GM19438 (cell line): ENCODE results near the gene GTF2F1.
A peak's percentile ranks its signal among the peaks of the same experiment; 100 is the strongest.
"Not testable (repeated sequence)": the region's sequence is repeated elsewhere in the genome, so short reads cannot be mapped to it uniquely, and the experiment has no call there.

Source experiments
- ATAC-seq: cut with Tn5 transposase; IDR thresholded peaks from one replicate; pipeline ENCODE4 v1.9.1; 2021; ENCODE audit warnings: low read depth; ENCODE audit not compliant: unreplicated experiment

The GTF2F1 gene

GRCh38 chr19:6392221-6393073 lies 517 bp downstream of the GTF2F1 start:
- peak; percentile 16 for ATAC-seq

GRCh38 chr19:6387372-6387771 lies 5.6 kb downstream of the GTF2F1 start:
- ATAC-seq = no peak

DNA sequence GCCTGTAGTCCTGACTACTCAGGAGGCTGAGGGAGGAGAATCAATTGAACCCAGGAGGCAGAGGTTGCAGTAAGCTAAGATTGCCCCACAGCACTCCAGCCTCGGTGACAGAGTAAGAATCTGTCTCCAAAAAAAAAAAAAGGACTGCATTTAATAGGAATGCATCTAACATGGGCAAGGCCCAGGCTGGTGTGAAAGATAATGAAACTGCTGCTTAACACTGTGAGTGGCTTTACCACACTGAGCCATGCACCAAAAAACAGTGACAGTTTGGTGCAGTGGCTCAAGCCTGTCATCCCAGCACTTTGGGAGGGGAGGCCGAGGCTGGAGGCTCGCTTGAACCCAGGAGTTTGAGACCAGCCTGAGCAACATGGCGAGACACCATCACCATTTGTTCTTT lies 8.6 kb downstream of the GTF2F1 start:
- ATAC-seq = no peak

DNA sequence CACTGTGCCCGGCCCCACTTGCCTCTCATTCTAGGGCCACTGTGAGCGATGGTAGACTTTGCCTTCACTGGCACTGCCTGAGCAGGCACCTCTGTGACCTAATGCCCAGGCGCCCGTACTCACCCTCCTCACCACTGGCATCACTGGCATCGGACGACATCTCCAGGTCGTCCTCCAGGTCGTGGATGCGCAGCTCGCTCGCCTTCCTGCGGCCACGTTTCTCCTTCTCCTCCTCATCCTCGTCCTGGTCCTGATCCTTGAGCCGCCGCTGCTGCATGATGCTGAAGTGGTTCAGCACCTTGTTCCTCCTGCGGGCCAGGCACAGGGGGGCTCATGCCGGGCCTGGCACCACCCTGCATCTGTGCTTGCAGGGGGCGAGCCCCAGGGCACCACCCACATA lies 9.8 kb downstream of the GTF2F1 start:
- no peak for ATAC-seq

DNA sequence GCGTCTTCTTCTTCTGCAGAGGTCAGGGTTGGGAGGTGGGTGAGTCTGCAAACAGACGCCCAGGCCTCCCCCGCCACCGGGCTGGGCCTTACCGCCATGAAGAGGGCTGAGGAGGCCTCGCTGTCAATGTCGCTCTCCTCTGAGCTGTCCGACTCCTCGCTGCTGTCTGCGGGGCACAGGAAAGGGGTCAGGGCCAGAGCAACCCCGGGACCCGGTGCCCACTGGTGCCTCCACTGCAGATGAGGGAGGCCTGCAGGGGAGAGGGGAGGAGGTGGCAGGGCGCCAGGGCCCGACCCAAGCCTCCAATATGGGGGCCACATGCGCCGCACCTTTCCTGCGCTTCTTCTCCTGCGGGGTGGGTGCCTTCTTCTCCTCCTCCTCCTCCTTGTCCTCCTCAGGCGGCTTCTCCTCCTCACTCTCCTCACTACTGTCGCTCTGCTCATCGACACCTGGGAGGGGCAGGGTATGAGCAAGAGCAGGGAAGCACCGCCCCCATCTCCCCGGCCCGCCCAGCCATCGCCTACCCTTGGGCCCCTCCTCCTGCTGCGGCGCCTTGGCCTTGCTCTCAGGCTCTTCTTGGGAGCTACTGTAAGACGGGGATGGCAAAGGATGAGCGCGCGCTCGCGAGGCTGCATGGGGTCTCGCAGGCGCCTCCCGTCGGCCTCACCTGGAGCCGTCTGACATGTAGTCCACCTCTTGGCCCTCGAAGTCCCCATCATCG lies 11.8 kb downstream of the GTF2F1 start:
- ATAC-seq = no peak

DNA sequence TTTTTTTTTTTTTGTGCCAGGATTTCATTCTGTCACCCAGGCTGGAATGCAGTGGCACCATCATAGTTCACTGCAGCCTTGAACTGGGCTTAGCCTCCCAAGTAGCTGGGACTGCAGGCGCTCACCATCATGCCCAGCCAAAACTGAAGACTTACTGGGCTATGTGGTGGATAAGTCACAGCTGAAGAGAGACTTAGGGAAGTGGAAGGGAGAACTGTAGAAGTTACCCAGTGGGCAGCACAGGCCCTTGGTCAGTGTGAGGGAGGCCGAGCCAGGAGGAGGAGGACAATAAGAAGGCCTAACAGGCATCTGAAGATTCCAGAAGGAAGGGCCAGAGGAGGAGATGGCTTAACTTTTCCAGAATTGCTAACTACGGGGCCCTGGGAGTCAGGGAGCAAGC lies 13.2 kb downstream of the GTF2F1 start:
- no peak for ATAC-seq

GRCh38 chr19:6378486-6378885 lies 14.5 kb downstream of the GTF2F1 start:
- ATAC-seq = no peak

DNA sequence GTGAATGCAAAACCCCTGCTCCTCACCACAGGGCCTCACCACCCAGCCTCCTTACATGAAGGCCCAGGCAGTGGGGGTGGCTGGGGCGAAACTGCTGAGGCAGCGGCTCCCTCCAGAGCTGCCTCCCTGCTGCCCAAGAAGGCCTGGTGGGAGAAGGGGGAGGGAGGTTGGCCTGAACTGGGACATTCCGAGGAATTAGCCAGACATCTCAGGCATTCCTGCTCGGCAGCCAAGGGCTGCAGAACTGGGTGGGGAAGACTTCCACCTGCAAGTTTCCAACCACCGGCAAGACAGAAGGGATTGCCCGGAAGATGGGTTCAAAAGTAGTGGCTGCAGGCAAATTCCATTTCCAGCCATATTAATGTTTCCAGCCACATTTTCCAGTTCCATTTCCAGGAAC lies 14.9 kb downstream of the GTF2F1 start:
- ATAC-seq = no peak

DNA sequence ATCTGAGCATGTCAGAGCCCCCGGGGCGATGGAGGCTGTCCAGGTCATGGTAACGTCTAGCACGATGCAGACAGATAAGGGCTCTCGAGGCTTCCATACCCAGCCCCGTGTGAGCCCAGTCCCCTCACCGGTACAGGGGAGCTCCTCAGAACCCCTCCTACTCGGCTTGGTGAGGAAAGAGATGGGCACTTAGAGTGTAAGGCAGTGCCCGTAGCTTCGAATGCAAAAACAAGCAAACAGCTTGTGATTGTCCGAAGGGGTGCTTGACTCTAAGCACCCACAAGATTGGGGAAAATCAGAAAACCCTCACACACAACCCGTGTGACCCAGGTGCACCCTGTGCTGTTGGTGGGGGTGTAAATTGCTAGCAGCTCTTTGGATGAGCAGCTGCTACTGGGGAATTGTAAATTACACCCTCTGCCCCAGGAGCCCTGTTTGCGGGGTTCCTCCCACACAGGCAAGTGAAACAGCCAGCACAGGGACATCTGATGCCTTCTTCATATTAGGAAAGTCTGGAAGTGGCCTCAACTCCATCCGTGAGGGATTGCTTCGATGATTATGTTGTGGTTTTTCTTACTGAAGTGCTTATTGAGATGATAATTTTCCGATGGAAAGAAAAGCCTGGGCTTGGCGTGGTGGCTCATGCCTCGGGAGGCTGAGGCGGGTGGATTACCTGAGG lies 16.3 kb downstream of the GTF2F1 start:
- ATAC-seq = no peak

- no peak for ATAC-seq
These were observed 17.5 kb downstream of the GTF2F1 start, which contains the start of gene PSPN for GRCh38 chr19:6375411-6376010. PSPN (minus strand) TSS chr19:6375933; CDS start chr19:6375849, 84 bp downstream.

DNA sequence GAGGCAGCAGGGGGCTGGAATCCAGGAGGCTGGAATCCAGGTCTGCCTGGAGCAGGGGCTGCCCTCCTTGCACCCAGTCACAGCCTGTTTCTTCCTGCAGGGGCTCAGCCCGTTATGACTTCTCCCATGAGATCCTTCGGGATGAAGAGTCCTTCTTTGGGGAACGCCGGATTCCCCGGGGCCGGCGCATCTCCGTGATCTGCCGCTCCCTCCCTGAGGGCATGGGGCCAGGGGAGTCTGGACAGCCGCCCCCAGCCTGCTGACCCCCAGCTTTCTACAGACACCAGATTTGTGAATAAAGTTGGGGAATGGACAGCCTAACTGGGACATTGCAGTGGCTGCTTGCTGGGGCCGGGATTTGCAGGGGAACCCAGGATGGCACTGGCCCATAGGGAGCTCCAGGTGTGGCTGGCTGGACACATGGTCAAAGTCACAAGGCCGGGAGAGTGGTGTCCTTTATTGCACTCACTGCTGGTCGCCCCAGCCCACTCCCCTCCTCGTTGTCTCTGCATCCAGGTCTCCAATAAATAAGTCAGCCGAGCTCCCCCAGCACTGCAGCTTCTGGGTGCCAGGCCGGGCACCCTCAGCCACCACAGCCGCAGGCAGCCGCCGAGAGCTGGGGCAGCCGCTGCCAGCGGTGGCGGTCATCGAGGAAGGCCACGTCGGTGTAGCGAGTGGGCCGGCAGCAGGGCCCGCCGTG lies 18.1 kb downstream of the GTF2F1 start:
- ATAC-seq = no peak

- no peak for ATAC-seq
These were observed 18.7 kb downstream of the GTF2F1 start for GRCh38 chr19:6374161-6374709.

GRCh38 chr19:6373813-6374108 lies 19.2 kb downstream of the GTF2F1 start:
- no peak for ATAC-seq

DNA sequence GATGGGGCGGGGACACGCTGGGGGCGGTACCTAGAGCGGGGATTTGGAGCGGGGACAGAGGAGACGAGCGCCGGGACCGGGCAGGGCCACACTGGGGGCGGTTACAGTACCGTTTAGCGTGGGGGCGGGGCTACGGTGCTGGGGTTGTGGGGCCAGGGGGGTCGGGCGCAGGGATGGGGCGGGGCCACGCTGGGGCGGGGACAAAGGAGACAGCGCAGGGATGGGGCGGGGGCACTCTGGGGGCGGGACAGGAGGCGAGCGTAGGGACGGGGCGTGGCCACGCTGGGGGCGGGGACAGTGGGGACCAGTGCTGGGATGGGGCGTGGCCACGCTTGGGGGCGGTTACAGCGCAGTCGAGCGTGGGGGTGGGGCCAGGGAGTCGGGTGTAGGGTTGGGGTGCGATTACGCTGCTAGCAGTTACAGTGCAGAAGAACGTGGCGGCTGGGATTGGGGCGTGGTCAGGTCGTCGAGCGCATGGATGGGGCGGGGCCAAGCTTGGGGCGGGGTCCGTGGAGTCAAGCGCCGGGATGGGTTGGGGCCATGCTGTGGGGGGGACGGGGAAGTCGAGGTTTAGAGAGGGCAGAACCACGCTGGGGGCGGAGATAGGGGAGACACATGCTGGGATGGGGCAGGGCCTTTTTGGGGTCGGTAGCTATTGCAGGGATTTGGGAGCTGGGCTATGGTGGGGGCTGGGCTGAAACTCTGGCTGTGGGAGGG lies 19.7 kb downstream of the GTF2F1 start:
- peak; percentile 33 for ATAC-seq

GRCh38 chr19:6372594-6373095 lies 20.3 kb downstream of the GTF2F1 start, which contains the start of gene ALKBH7:
ALKBH7 (plus strand) TSS chr19:6372794; CDS start chr19:6372821, 27 bp downstream.
- ATAC-seq = peak; percentile 83

DNA sequence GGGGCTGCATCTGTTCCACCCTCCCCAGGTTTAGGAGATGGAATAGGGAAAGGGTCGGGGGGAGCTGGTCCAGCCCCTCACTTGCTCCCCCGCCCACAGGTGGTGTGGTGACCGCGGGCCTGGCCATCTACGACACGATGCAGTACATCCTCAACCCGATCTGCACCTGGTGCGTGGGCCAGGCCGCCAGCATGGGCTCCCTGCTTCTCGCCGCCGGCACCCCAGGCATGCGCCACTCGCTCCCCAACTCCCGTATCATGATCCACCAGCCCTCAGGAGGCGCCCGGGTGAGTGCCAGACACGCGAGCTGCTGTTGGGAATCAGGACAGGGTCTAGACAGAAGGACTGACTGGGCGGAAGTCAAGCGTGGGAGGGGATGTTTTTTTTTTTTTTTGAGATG lies 28.6 kb downstream of the GTF2F1 start:
- ATAC-seq = no peak

- no peak for ATAC-seq
These were observed 30.6 kb downstream of the GTF2F1 start for GRCh38 chr19:6362351-6362801.

- ATAC-seq = no peak
These were observed 31.0 kb downstream of the GTF2F1 start for GRCh38 chr19:6362027-6362350.

DNA sequence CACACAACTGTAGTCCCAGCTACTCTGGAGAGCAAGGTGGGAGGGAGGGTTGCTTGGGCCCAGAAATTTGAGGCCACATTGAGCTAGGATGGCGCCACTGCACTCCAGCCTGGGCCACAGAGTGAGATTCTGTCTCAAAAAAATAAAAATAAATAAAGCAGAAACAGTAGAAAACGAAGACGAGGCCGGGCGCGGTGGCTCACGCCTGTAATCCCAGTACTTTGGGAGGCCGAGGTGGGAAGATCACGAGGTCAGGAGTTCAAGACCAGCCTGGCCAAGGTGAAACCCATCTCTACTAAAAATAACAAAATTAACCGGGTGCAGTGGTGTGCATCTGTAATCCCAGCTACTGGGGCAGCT lies 32.1 kb downstream of the GTF2F1 start:
- not testable (repeated sequence) for ATAC-seq
